ENCODE results near the gene ADGRG3.

Gene ADGRG3

DNA sequence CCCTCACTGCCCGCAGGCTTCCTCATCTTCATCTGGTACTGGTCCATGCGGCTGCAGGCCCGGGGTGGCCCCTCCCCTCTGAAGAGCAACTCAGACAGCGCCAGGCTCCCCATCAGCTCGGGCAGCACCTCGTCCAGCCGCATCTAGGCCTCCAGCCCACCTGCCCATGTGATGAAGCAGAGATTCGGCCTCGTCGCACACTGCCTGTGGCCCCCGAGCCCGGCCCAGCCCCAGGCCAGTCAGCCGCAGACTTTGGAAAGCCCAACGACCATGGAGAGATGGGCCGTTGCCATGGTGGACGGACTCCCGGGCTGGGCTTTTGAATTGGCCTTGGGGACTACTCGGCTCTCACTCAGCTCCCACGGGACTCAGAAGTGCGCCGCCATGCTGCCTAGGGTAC lies 4.7 kb upstream of the ADGRG3 start:
- no peak for DNase-seq (ENCODE audit: low read depth)
- H3K4me3 ChIP-seq (ENCODE audit: control insufficient read depth, low read depth, low read length) = no peak overlapping the region
- TF ChIP-seq, protein P1, sequence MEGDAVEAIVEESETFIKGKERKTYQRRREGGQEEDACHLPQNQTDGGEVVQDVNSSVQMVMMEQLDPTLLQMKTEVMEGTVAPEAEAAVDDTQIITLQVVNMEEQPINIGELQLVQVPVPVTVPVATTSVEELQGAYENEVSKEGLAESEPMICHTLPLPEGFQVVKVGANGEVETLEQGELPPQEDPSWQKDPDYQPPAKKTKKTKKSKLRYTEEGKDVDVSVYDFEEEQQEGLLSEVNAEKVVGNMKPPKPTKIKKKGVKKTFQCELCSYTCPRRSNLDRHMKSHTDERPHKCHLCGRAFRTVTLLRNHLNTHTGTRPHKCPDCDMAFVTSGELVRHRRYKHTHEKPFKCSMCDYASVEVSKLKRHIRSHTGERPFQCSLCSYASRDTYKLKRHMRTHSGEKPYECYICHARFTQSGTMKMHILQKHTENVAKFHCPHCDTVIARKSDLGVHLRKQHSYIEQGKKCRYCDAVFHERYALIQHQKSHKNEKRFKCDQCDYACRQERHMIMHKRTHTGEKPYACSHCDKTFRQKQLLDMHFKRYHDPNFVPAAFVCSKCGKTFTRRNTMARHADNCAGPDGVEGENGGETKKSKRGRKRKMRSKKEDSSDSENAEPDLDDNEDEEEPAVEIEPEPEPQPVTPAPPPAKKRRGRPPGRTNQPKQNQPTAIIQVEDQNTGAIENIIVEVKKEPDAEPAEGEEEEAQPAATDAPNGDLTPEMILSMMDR (IDR thresholded peaks at IDR 0.05; ENCODE audit: control insufficient read depth, insufficient read depth, low read depth, low read length, missing control alignments) = no peak

DNA sequence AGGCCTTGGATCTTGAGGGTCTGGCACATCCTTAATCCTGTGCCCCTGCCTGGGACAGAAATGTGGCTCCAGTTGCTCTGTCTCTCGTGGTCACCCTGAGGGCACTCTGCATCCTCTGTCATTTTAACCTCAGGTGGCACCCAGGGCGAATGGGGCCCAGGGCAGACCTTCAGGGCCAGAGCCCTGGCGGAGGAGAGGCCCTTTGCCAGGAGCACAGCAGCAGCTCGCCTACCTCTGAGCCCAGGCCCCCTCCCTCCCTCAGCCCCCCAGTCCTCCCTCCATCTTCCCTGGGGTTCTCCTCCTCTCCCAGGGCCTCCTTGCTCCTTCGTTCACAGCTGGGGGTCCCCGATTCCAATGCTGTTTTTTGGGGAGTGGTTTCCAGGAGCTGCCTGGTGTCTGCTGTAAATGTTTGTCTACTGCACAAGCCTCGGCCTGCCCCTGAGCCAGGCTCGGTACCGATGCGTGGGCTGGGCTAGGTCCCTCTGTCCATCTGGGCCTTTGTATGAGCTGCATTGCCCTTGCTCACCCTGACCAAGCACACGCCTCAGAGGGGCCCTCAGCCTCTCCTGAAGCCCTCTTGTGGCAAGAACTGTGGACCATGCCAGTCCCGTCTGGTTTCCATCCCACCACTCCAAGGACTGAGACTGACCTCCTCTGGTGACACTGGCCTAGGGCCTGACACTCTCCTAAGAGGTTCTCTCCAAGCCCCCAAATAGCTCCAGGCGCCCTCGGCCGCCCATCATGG lies 4.0 kb upstream of the ADGRG3 start:
- H3K4me3 ChIP-seq (ENCODE audit: control insufficient read depth, low read depth, low read length) = no peak overlapping the region
- TF ChIP-seq, protein P1 (IDR thresholded peaks at IDR 0.05; ENCODE audit: control insufficient read depth, insufficient read depth, low read depth, low read length, missing control alignments) = no peak
- DNase-seq (ENCODE audit: low read depth) = no peak

DNA sequence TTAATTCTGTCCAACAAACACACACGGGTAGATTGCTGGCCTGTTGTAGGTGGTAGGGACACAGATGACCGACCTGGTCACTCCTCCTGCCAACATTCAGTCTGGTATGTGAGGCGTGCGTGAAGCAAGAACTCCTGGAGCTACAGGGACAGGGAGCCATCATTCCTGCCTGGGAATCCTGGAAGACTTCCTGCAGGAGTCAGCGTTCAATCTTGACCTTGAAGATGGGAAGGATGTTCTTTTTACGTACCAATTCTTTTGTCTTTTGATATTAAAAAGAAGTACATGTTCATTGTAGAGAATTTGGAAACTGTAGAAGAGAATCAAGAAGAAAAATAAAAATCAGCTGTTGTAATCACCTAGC lies 3.5 kb upstream of the ADGRG3 start:
- TF ChIP-seq, protein P1 (IDR thresholded peaks at IDR 0.05; ENCODE audit: control insufficient read depth, insufficient read depth, low read depth, low read length, missing control alignments) = no peak
- DNase-seq (ENCODE audit: low read depth) = no peak
- H3K4me3 ChIP-seq (ENCODE audit: control insufficient read depth, low read depth, low read length) = no peak overlapping the region

GRCh38 chr16:57665541-57665940 lies 2.6 kb upstream of the ADGRG3 start:
- no peak overlapping the region for H3K4me3 ChIP-seq (ENCODE audit: control insufficient read depth, low read depth, low read length)
- TF ChIP-seq, protein P1 (IDR thresholded peaks at IDR 0.05; ENCODE audit: control insufficient read depth, insufficient read depth, low read depth, low read length, missing control alignments) = no peak
- no peak for DNase-seq (ENCODE audit: low read depth)

DNA sequence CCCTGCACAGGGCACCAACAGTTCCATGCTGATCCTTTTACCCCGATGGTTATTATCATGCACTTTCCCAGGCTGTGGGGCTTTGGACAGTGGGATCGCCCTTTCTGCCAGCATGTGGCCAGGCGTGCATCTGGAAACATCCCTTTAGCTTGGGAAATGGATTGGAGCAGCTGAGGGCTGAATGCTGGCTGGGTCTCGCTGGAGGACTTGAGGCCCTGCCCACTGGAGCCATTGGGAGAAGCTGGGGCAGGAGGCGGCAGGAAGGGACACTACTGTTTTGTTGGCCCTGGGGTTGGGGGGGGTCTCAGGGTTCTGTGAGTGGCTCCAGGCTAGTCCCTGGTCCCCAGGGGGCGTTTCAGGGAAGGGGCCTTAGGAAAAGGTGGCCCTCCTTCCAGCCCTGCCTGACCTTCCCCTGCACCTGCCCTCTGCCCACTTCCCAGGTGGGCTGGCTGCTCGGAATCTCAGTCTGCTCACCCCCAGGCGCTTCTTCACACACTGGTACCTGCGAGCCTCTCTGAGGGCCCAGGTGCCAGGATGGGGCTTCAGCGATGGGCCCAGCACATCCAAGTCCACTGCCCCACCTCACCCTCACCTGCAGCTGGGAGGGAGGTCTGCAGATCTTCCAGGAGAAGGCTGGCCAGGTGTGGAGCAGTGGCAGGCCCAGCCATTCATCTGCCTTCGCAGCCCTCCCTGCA lies 1.6 kb upstream of the ADGRG3 start:
- DNase-seq (ENCODE audit: low read depth) = no peak
- H3K4me3 ChIP-seq (ENCODE audit: control insufficient read depth, low read depth, low read length) = no peak overlapping the region
- TF ChIP-seq, protein P1 (IDR thresholded peaks at IDR 0.05; ENCODE audit: control insufficient read depth, insufficient read depth, low read depth, low read length, missing control alignments) = no peak

DNA sequence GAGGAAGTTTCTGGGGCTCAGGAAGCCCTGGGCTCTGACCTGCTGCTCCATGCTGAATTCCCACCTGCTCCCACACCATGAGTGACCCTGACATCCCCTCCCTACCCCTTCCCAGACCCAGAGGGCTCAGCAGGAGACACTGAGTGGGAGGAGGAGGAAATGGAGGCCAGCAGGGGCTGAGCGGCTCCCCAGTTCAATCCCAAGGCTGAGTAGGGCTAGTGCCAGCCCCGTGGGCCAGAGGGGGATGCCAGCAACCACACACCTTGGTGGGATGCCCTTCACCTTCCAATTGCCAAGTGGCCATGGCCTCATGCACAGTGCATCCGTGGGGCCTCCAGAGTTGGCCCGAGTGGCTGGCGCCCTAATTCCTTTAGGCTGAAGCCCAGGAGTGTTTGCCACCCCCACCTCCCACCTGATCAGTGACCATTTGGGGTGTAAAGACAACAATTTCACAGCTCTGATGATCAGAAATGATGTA lies 1.0 kb upstream of the ADGRG3 start:
- TF ChIP-seq, protein P1 (IDR thresholded peaks at IDR 0.05; ENCODE audit: control insufficient read depth, insufficient read depth, low read depth, low read length, missing control alignments) = no peak
- no peak for DNase-seq (ENCODE audit: low read depth)

More for the DNA sequence above, 1.0 kb upstream of the ADGRG3 start:
- H3K4me3 ChIP-seq (ENCODE audit: control insufficient read depth, low read depth, low read length) = no peak overlapping the region
